NCI-H69 (cell line): Measurements from ENCODE around the gene RGL1.

Source experiments
- DNase-seq: peaks from one replicate; lab custom pipeline; 2025; lab: John Stamatoyannopoulos, UW

The RGL1 gene

DNA sequence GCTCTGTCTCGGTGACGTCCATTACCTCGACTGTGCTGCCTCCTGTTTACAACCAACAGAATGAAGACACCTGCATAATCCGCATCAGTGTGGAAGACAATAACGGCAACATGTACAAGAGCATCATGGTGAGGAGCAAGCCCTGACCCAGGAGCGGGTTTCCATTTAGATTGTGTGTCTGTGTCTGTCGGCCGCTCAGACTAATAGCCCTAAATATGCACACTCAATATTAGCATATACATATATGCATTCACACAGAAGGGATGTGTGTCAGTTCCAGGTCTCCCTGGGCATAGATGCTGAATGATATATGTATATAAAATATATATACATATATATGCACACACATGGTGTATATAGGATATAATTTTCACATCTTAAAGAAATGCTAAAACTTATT, 111.7 kb downstream of the RGL1 start:
- DNase-seq: no peak

GRCh38 chr1:183918589-183918988, 113.7 kb downstream of the RGL1 start:
- DNase-seq: peak; percentile 22

GRCh38 chr1:183920651-183921050, 115.7 kb downstream of the RGL1 start:
- DNase-seq: no peak

GRCh38 chr1:183922197-183922596, 117.3 kb downstream of the RGL1 start:
- DNase-seq: no peak

DNA sequence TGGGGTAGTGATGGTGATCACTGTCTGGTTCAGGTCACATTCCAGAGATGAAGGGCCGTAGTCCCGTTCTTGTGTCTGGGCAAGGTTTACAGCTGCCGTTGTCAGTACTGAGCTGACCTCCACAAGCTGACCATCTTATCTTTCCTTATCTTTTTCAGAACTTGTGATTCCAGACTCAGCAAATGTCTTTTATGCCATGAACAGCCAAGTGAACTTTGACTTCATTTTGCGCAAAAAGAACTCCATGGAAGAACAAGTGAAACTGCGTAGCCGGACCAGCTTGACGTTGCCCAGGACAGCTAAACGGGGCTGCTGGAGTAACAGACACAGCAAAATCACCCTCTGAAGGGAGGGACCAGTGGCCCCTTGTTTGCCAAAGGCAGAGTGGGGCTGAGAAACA, 121.0 kb downstream of the RGL1 start:
- no peak for DNase-seq

DNA sequence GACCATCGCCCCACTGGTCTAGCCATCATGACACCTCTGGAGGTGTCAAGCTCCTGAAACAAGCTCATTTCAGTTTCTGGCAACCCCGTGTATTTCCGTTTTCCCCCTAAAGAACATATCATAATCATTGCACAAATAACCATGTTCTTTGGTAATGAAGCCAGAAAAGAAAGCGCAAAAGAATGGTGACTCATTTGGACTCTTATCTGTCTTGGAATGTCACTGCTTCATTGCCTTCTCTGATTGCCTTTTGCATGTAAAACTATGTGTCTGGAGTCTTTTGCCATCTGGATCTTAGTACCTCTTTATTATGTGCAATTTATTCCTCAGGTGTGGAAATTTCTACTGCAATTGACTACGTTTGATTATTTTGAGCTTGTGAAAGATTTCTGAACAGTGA, 122.1 kb downstream of the RGL1 start:
- DNase-seq: no peak

DNA sequence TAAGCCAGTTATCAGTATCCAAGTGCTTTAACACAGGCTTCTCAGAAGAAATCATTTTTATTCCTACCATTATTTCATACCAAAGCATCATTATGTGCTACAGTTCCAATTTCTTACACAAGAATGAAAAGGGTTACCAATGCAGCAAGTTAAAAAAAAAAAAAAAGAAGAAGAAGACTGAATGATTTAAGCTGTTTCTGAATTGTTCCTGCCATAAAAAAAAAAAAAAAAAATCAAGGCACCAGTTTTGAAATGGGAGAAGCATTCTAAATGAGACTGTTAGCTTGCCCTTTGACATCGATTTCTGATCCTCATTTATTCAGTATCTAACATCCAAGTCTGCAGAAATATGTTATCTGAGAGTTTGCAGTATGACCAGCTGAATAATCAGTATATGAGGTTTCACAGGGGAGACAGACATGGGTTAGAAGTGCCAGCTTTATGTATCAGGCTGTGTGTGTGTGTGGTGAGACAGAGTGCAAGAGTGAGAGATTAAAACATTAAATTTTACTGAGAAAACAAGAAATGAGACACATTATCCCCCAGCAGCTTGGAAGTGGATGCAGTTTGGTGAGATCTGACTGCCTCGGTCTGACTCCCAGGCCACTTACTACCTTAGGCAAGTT, 126.8 kb downstream of the RGL1 start:
- no peak for DNase-seq

GRCh38 chr1:183932412-183932811, 127.5 kb downstream of the RGL1 start:
- no peak for DNase-seq

GRCh38 chr1:183933528-183934179, 128.7 kb downstream of the RGL1 start:
- DNase-seq: no peak

- no peak for DNase-seq
Measured at GRCh38 chr1:183934314-183934713, 129.4 kb downstream of the RGL1 start.

GRCh38 chr1:183936009-183936408, 131.1 kb downstream of the RGL1 start:
- no peak for DNase-seq

DNA sequence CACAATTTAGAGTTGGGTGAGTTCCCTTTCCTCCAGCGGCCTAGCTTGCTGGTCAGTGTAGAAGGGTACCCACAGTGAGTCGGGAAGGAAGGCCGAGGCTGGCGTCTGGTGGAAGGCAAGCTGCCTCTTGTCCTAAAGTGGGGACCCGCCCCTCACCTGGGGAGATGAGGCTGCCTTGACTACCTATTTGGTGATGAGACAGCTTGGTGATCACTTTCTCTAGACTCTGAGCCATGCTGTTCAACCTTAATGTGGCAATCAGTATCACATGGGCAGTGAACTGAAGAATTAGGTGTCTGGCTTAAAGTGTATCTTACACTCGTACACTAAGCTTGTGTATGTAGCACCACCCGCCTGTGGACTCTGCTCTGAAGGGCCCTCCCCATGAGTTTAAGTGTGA, 131.9 kb downstream of the RGL1 start:
- no peak for DNase-seq

DNA sequence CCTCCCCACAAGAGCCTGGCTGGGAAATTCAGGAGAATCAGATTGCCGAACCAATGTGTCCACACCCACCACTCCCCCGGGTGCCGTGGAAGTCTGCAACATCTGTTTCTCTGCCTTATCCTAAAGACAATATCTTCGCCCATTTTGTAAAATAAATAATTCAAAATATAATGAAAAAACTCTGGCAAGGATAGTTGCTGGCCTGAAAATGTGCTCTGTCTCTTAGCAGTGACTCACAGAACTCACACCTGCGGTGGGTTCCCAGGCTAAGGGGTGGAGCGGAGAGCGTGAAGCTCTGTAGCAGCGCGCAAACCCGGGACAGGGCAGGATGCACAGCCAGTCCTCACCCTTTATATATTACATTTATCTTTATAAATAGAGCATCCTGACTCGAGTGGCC, 132.7 kb downstream of the RGL1 start:
- no peak for DNase-seq

DNA sequence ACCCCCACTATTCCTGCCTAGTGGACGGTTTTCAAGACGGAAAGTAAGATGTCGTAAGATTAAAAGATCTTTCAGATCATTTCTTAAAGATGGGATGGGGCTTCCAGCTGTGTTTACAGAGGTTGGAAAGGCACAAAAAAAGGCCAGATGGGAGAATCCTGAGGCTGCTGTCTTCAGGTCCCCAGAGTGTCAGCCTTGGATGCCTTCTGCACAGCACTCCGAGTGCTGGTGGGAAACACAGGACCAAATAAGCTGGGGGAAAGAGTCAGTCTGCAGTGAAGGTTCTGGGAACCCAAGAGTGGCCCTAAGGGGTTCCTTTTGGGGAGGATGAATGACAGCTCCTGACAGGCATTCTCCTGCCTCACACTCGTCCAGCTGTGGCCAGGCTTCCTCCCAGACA, 136.1 kb downstream of the RGL1 start:
- no peak for DNase-seq

GRCh38 chr1:183942933-183943693, 138.2 kb downstream of the RGL1 start:
- DNase-seq: peak; percentile 83

DNA sequence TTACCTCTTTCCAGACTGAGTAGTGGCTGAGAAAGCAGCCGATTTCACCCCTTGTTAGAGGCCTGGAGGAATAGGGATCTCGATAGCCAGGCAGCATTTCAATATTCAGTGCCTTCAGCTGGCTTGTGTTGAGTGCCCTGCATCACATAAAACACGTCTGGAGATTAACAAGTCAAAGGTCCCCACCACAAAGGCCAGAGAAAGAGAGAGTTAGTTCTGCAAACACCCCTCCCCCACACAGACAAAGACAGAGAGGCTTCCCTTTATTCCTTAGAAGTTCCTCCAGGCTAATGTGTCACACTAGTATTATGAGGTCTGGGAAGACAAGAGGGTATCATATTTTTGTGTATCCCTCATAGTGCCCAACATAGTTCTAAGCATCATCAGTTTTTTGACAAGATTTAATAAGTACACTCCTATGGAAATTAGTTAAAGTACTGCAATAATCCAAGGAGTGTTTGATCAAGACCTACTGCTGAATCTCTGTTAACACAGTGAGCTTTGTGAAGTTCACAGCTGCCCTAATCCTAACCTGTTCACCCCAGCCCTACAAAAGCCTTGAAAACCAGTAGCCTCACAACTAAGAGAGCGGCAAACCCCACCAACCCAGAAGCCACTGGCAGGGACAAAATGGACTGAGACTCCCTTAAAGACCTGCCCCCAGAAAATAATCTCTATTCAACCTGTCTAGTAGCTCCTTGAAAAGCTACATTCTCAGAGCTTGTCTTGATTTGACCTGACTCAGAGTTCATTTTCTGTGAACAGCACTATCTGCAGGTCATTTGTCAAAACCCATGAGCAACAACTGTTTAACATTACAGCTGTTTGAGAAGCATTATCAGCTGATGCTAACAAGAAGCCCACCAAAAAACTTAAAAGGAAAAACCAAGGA, 140.8 kb downstream of the RGL1 start:
- DNase-seq: peak; percentile 58

DNA sequence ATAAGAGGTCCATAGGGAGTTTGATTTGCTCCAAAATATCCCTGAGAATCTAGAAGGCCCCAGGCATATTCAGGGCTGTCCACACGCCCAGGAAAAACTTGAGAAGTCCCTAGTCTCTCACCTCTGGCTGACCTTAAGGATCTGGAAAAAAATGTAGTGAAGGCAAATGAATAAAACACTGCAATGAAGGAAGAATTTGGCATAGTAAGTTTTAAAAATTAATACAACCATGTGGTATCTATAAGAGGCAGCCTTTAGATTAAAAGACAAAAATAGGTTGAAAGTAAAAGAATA, 141.3 kb downstream of the RGL1 start:
- DNase-seq: no peak

GRCh38 chr1:183947988-183948387, 143.1 kb downstream of the RGL1 start:
- DNase-seq: no peak

- DNase-seq: no peak
Measured at GRCh38 chr1:183952101-183952500, 147.2 kb downstream of the RGL1 start.

DNA sequence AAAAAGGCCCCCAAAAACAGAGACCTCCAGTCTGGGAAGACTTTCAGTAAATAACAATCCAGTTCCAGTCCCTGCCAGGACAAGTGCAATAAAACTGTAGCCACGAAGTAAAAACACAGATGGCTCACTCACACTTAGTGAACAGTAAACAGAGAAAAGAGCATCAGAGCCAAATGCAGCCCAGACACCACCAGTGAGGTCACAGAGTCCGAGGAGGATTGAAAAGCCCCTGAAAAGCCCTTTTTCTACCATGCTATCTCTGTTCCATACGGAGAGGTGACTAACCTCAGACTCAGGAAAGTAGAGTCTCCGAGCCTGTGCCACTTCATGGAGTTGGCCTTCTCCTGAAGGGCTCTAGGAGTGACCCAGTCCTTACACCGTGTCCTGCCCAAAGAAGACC, 148.1 kb downstream of the RGL1 start:
- peak; percentile 66 for DNase-seq

DNA sequence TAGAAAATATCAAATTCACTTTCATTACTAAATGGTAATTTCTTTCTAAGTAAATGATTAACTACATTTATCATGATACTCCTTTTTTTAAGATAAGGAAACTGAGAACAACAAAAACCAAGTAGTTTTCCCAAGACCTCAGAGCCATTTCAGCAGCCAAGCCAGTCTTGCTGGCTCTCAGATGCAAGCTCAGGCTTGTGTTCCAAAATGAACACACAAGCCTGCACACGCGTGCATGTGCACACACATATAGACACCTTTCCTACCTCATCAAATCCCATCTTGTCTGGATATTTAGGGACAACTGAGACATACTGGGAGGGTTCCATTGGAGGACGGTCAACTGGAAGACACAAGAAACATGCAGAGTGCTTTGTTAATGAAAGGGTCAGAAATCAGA, 149.6 kb downstream of the RGL1 start:
- DNase-seq: no peak

- DNase-seq: no peak
Measured at GRCh38 chr1:183956559-183957188, 151.8 kb downstream of the RGL1 start.
